HepG2 (cell line): ENCODE data around the gene TMA7B. TPM values are rescaled to one million over a fixed set of nuclear protein-coding genes. Genes with fewer than 3 reads are reported as not detected.

ENCODE experiments used
- ATAC-seq: fragments of 200-7000 bp; cut with Tn5 transposase; 3 replicates; pipeline ENCODE4 v1.9.1; 2020; ENCODE audit warnings: mild to moderate bottlenecking, moderate library complexity
- BruUV-seq: library from RNA; stranded (reverse); fragments of 400-500 nt; replicated peaks from 2 replicates; lab custom pipeline; 2021; lab: Mats Ljungman, UMichigan
- CTCF ChIA-PET: fragments of 300-600 bp; formaldehyde crosslinking; extraction: SDS; loops from one replicate; lab custom pipeline; 2021; ENCODE audit warnings: low total read pairs, inconsistent platforms, low intra/inter-chr PET ratio; lab: Yijun Ruan, JAX
- POLR2A ChIA-PET: fragments of 350-600 bp; sonication (Branson Sonifier 250); formaldehyde crosslinking; loops from one replicate; lab custom pipeline; 2020; ENCODE audit warnings: antibody characterized with exemption, inconsistent platforms; lab: Yijun Ruan, JAX
- DNase-seq: peaks from one replicate; pipeline ENCODE4 v3.0.0-alpha.2; 2015; ENCODE audit warnings: low spot score
- FAIRE-seq: peaks from 3 replicates; lab custom pipeline; 2011; peaks lifted over from hg19 to GRCh38; lab: Jason Lieb, UNC
- H2AFZ ChIP-seq: one replicate; pipeline ENCODE4 v1.6.1; 2011; ENCODE audit warnings: low read length, inconsistent platforms
- H3K27ac ChIP-seq: fragments of 300-600 bp; 3 replicates; pipeline ENCODE4 v1.8.0; 2011; ENCODE audit warnings: mixed run types, mild to moderate bottlenecking, mixed read lengths, low read length, inconsistent platforms; ENCODE audit not compliant: insufficient read depth; ENCODE audit errors: extremely low read length
- H3K27me3 ChIP-seq, 2 experiments: fragments of 200-600 bp in 1 of 2; 2 replicates in 1 of 2; 3 replicates in 1 of 2; pipeline versions ENCODE4 v1.6.0 to v1.8.0; 2011; ENCODE audit warnings: low read length in 2 of 2, mild to moderate bottlenecking in 2 of 2, moderate library complexity in 2 of 2, inconsistent platforms in 1 of 2; ENCODE audit not compliant: insufficient read depth in 2 of 2, control insufficient read depth in 1 of 2
- H3K36me3 ChIP-seq, 2 experiments: fragments of 200-600 bp in 1 of 2; replicated peaks in 1 of 2; 2 replicates in 1 of 2; 3 replicates in 1 of 2; pipeline versions ENCODE4 v1.5.1 to v1.8.0; 2011; ENCODE audit warnings: low read length in 2 of 2, inconsistent platforms in 1 of 2; ENCODE audit not compliant: insufficient read depth in 2 of 2, control insufficient read depth in 1 of 2
- H3K4me1 ChIP-seq: 2 replicates; pipeline ENCODE4 v1.5.1; 2012; ENCODE audit warnings: low read length, inconsistent platforms; ENCODE audit not compliant: insufficient read depth
- H3K4me2 ChIP-seq: 2 replicates; pipeline ENCODE4 v1.6.0; 2011; ENCODE audit warnings: low read depth, low read length, inconsistent platforms
- H3K4me3 ChIP-seq, 3 experiments: fragments of 200-600 bp in 1 of 3; sonication (generic), shearing (Covaris generic) in 1 of 3; replicated peaks in 1 of 3; 2 replicates each; pipeline ENCODE4 v1.5.1; 2011 to 2016; ENCODE audit warnings: low read length in 3 of 3, inconsistent platforms in 2 of 3, low read depth in 2 of 3, mild to moderate bottlenecking in 2 of 3, control low read depth in 1 of 3, mixed read lengths in 1 of 3; ENCODE audit not compliant: insufficient read depth in 1 of 3
- H3K79me2 ChIP-seq: one replicate; pipeline ENCODE4 v1.6.1; 2011; ENCODE audit warnings: low read length, inconsistent platforms; ENCODE audit not compliant: insufficient read depth
- H3K9ac ChIP-seq: 2 replicates; pipeline ENCODE4 v1.6.0; 2011; ENCODE audit warnings: mild to moderate bottlenecking, low read depth, low read length, inconsistent platforms; ENCODE audit not compliant: insufficient read depth
- H3K9me3 ChIP-seq: 2 replicates; pipeline ENCODE4 v1.5.1; 2012; ENCODE audit warnings: mild to moderate bottlenecking, low read length
- H4K20me1 ChIP-seq: 2 replicates; pipeline ENCODE4 v1.6.0; 2011; ENCODE audit warnings: inconsistent platforms, mild to moderate bottlenecking, low read length, moderate library complexity; ENCODE audit not compliant: insufficient read depth
- FOXM1 ChIP-seq: sonication (generic); formaldehyde crosslinking; IDR thresholded peaks from 2 replicates; pipeline ENCODE4 v1.5.0; 2020; ENCODE audit warnings: missing genetic modification reagents
- HES4 ChIP-seq: sonication (generic); formaldehyde crosslinking; IDR thresholded peaks from 2 replicates; pipeline ENCODE4 v1.9.0; 2021; ENCODE audit warnings: mild to moderate bottlenecking, missing genetic modification reagents, borderline replicate concordance
- NBN ChIP-seq: fragments of 450-650 bp; conservative IDR thresholded peaks from 2 replicates; pipeline ENCODE4 v1.6.1; 2017
- NKX3-1 ChIP-seq: sonication (generic); formaldehyde crosslinking; IDR thresholded peaks from 2 replicates; pipeline ENCODE4 v1.5.0; 2020; ENCODE audit warnings: missing genetic modification reagents
- RAD21 ChIP-seq: fragments of 450-650 bp; formaldehyde crosslinking; IDR thresholded peaks from 2 replicates; pipeline ENCODE4 v1.5.0; 2020; ENCODE audit warnings: mild to moderate bottlenecking
- ZFX ChIP-seq: sonication (generic); formaldehyde crosslinking; IDR thresholded peaks from 2 replicates; pipeline ENCODE4 v1.4.0; 2020; ENCODE audit warnings: mild to moderate bottlenecking, low read depth, missing genetic modification reagents, moderate library complexity
- ZNF138 ChIP-seq: sonication (generic); formaldehyde crosslinking; IDR thresholded peaks from 2 replicates; pipeline ENCODE4 v1.5.0; 2020; ENCODE audit warnings: mild to moderate bottlenecking, low read depth, missing genetic modification reagents
- ZNF253 ChIP-seq: sonication (generic); formaldehyde crosslinking; IDR thresholded peaks from 2 replicates; pipeline ENCODE4 v1.8.0; 2022; ENCODE audit warnings: mild to moderate bottlenecking, missing genetic modification reagents, borderline replicate concordance
- ZNF275 ChIP-seq: sonication (generic); formaldehyde crosslinking; IDR thresholded peaks from 2 replicates; pipeline ENCODE4 v1.8.0; 2022; ENCODE audit warnings: missing genetic modification reagents, mild to moderate bottlenecking, inconsistent platforms, borderline replicate concordance
- WGBS: methylation state at CpG from one replicate; pipeline ENCODE4 v1.1.6; 2017; ENCODE audit warnings: low lambda C conversion rate; 5-methylcytosine and 5-hydroxymethylcytosine counted together
- in situ Hi-C: cut with HindIII; loops from 2 replicates; pipeline ENCODE4 v1.10.0; 2017; ENCODE audit warnings: low pct_unique_long_range_greater_than_20kb; ENCODE audit not compliant: extremely low pct_ligation_motif_present
- intact Hi-C: fragments of 100-400 bp; cut with micrococcal nuclease; formaldehyde crosslinking; loops from one replicate; pipeline ENCODE4 v1.10.0; 2022; ENCODE audit not compliant: unreplicated experiment
- polyA plus RNA-seq, 8 experiments: library from polyadenylated mRNA; depleted of rRNA in 3 of 8; stranded (reverse) in 7 of 8; unstranded in 1 of 8; fragments of >200 nt; fragmentation: Illumina TruSeq in 4 of 8; extraction: Trizol in 4 of 8; gene quantifications; 2 replicates each; pipeline versions ENCODE4 v1.2.1 to v1.2.3, GENCODE V29; 2011 to 2016; ENCODE audit warnings: low read depth in 4 of 8, missing spikeins in 1 of 8, mixed read lengths in 1 of 8; ENCODE audit not compliant: insufficient read depth in 1 of 8
- total RNA-seq, 5 experiments: library from RNA; depleted of rRNA; stranded (reverse); fragments of >200 nt; fragmentation: Illumina TruSeq; extraction: Trizol; gene quantifications; 2 replicates each; pipeline ENCODE4 v1.2.3, GENCODE V29; 2016; ENCODE audit warnings: low read depth in 1 of 5
- TF ChIP-seq, protein P1 (sequence below): sonication (generic); formaldehyde crosslinking; IDR thresholded peaks from 2 replicates; pipeline ENCODE4 v1.5.1; 2020; ENCODE audit warnings: mild to moderate bottlenecking, missing genetic modification reagents

Gene TMA7B
- total and polyA plus RNA-seq, 2 of the 13 experiments (the other 11 are each of a cell fraction or from before 2014, with no cell fraction given) = not detected

DNA sequence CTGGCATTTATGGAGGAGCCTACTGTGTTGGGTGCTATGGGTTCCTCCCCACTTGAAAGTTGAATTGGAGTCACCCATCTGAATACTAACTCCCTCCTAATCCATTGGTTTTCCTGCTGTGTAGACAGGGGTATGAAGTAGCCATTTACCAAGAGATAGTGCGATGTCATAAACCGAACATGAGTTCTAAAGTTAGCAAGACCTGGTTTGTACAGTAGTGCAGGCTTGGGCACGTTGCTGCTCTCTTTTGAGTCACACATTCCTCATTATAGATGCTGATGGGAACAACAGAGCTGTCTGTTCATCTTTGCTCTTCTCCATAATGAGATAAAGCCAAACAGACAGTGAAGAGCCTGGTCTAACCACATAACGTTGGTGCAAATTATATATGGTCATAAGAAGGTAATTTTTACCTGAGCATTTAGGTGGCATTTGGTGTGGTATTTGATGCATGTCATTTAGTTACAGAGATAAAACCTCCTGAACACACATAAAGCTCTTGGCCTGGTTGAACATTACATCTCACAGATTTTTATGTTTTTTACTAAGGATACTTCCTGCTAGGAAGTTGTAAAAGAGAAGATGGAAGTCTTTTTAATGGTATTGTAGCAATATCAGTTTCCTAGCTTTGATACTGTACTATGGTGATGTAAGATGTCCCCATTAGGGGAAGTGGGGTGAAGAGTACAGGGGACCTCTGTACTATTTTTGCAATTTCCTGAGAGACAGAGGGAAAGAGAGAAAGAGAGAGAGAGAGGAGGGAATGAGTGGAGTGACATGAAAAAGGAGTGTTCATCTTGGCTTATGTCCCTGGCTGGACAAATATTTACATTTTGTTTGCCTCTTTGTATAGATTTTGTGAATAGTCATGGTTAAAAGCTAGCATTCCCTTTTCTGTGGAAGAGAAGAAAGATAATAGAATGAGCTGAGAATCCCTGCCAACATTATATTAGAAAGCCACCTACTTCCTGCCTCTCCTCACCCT is 31.4 kb upstream of the TMA7B start (continued):
- TF ChIP-seq ZNF275 = no peak

DNA sequence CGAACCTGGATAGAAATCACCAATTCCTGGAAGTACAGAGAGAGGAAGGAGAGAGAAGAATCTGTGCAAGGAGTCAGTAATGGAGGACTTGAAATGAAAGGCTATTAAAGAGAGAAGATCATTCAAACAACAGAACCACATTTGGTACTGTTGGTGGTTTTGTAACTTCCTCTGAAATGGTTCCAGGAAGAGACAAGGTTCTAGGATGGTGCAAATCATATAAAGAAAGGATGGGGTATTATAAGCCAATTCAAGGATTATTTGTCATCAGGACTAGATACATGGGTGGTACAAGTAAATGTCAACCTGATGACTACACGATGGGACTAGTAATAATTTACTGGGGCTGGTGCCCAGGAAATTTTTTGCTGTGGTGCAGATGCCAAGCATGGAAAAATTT is 28.9 kb upstream of the TMA7B start:
- DNase-seq (no peak), FAIRE-seq (no peak), ATAC-seq (no peak)
- no peaks in the 10 kb centered on the region for H3K36me3 ChIP-seq
- H3K27me3 ChIP-seq = peaks cover 0 to 10% of the 10 kb centered on the region in 2 experiments; a peak in 3 of 5 replicates
- BruUV-seq = no TSS peak
- no peak overlapping the region for H3K27ac ChIP-seq
- no peak overlapping the region for H2AFZ ChIP-seq
- no peak overlapping the region for H3K4me3 ChIP-seq
- no peaks in the 10 kb centered on the region for H3K4me1 ChIP-seq
- no peaks in the 10 kb centered on the region for H3K9me3 ChIP-seq
- 0% methylated on average over 2 of the region's 2 CpGs for WGBS
- intact Hi-C loops = no loop called here
- POLR2A ChIA-PET = no interaction called here
- no peak overlapping the region for H3K4me2 ChIP-seq
- no peak for TF ChIP-seq RAD21 (CRISPR knock-in tag)
- TF ChIP-seq FOXM1 (CRISPR knock-in tag) = no peak
- TF ChIP-seq NBN = no peak
- TF ChIP-seq ZNF253 (CRISPR knock-in tag) = no peak
- TF ChIP-seq ZNF138 (CRISPR knock-in tag) = no peak
- TF ChIP-seq NKX3-1 (CRISPR knock-in tag) = no peak
- TF ChIP-seq HES4 = no peak
- TF ChIP-seq, protein P1, sequence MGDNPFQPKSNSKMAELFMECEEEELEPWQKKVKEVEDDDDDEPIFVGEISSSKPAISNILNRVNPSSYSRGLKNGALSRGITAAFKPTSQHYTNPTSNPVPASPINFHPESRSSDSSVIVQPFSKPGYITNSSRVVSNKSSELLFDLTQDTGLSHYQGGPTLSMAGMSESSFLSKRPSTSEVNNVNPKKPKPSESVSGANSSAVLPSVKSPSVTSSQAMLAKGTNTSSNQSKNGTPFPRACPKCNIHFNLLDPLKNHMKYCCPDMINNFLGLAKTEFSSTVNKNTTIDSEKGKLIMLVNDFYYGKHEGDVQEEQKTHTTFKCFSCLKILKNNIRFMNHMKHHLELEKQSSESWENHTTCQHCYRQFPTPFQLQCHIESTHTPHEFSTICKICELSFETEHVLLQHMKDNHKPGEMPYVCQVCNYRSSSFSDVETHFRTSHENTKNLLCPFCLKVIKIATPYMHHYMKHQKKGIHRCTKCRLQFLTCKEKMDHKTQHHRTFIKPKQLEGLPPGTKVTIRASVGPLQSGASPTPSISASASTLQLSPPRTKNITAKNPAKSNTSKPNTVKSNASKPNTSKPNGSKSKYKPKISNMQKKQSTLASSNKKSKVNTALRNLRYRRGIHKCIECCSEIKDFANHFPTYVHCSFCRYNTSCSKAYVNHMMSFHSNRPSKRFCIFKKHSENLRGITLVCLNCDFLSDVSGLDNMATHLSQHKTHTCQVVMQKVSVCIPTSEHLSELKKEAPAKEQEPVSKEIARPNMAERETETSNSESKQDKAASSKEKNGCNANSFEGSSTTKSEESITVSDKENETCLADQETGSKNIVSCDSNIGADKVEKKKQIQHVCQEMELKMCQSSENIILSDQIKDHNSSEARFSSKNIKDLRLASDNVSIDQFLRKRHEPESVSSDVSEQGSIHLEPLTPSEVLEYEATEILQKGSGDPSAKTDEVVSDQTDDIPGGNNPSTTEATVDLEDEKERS = no peak
- no peak for TF ChIP-seq ZFX (CRISPR knock-in tag)
- H4K20me1 ChIP-seq = no peaks in the 10 kb centered on the region
- H3K79me2 ChIP-seq = no peaks in the 10 kb centered on the region
- no peak overlapping the region for H3K9ac ChIP-seq
- CTCF ChIA-PET = no interaction called here
- in situ Hi-C loops = no loop called here
